ENCODE results near the gene OSBP2. TPM values are rescaled to one million over a fixed set of nuclear protein-coding genes. Genes with fewer than 3 reads are reported as not detected.
"Not testable (repeated sequence)": the region's sequence is repeated elsewhere in the genome, so short reads cannot be mapped to it uniquely, and the experiment has no call there.

Gene OSBP2
- polyA plus RNA-seq, 3 donors from 2014 or later, result 0.19 to 2.4 (median 0.35) TPM

DNA sequence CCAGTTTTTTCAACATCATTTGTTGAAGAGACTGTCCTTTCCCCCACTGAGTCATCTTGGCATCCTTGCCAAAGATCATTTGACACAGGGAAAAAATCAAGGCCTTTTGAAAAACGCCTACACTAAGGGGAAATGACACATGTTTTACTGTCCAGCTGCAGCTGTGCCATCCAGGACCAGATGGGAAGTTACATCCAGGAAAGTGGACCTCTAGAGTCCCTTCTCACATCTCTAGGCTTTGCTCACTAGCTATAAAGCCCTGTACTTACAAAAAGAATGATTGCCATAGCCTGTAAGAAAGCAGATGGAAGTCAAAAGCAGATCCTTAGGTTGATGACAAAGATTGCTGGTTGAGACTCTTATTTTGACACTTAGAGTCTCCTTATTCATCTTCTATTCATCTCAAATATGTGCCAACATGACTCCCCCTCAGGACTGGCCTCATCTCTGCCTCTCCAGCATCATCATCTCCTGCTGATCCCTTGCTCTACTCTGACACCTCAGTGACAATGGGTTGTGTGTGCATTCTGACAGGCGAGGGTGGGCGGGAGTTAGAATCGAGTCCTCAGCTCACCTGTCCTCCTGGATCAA, 22.8 kb downstream of the OSBP2 start:
- no peak for DNase-seq
- Mint-ChIP-seq H3K9me3 (no peaks in the 10 kb centered on the region), H3K4me1 (no peaks in the 10 kb centered on the region), H3K4me3 (no peak overlapping the region), H3K36me3 (no peaks in the 10 kb centered on the region), H3K27ac (no peak overlapping the region), H3K27me3 (ENCODE audit: low read depth in 3 of 3) (peaks cover 0 to 1% (median 0%) of the 10 kb centered on the region in 3 donors)

GRCh38 chr22:30717952-30718351, 23.3 kb downstream of the OSBP2 start:
- no peaks in the 10 kb centered on the region for H3K4me1 Mint-ChIP-seq
- H3K27ac Mint-ChIP-seq, result no peak overlapping the region
- H3K9me3 Mint-ChIP-seq, result no peaks in the 10 kb centered on the region
- H3K36me3 Mint-ChIP-seq, result no peaks in the 10 kb centered on the region
- DNase-seq, result no peak
- peaks cover 0 to 2% (median 1%) of the 10 kb centered on the region in 3 donors for H3K27me3 Mint-ChIP-seq (ENCODE audit: low read depth in 3 of 3)
- no peak overlapping the region for H3K4me3 Mint-ChIP-seq

GRCh38 chr22:30718491-30718890, 23.8 kb downstream of the OSBP2 start:
- H3K36me3 Mint-ChIP-seq, result no peaks in the 10 kb centered on the region
- no peak overlapping the region for H3K27ac Mint-ChIP-seq
- no peaks in the 10 kb centered on the region for H3K9me3 Mint-ChIP-seq
- no peaks in the 10 kb centered on the region for H3K4me1 Mint-ChIP-seq
- H3K4me3 Mint-ChIP-seq, result no peak overlapping the region
- H3K27me3 Mint-ChIP-seq (ENCODE audit: low read depth in 3 of 3), result peaks cover 0 to 2% (median 1%) of the 10 kb centered on the region in 3 donors
- no peak for DNase-seq

- Mint-ChIP-seq H3K27ac (no peak overlapping the region), H3K9me3 (no peaks in the 10 kb centered on the region), H3K36me3 (no peaks in the 10 kb centered on the region), H3K4me3 (no peak overlapping the region), H3K4me1 (no peaks in the 10 kb centered on the region), H3K27me3 (ENCODE audit: low read depth in 3 of 3) (peaks cover 0 to 2% (median 1%) of the 10 kb centered on the region in 3 donors)
- DNase-seq, result no peak
These were observed 24.3 kb downstream of the OSBP2 start for GRCh38 chr22:30718938-30719337.

GRCh38 chr22:30720263-30720837, 25.7 kb downstream of the OSBP2 start:
- H3K4me1 Mint-ChIP-seq, result no peaks in the 10 kb centered on the region
- no peak overlapping the region for H3K4me3 Mint-ChIP-seq
- peaks cover 0 to 2% (median 1%) of the 10 kb centered on the region in 3 donors for H3K27me3 Mint-ChIP-seq (ENCODE audit: low read depth in 3 of 3)
- no peaks in the 10 kb centered on the region for H3K36me3 Mint-ChIP-seq
- no peak overlapping the region for H3K27ac Mint-ChIP-seq
- DNase-seq, result no peak
- H3K9me3 Mint-ChIP-seq, result no peaks in the 10 kb centered on the region

DNA sequence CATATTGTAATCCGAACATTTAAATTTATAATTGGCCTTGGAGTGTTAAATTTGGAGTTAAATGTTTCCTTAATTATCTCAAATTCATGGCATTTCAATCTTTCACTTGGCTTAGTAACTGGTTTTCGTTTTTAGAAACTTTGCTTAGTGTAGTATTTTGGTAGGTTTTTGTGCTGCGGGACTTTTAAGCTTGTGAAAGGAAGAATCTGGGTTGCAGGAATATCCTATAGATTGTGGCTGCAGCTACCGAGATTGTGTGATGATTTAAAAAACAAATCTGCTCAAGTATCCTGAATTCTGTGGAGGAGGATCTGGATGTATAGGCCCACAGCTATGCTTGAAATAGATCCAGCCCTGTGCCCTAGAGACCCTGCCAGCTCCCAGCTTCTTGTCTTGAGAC, 27.1 kb downstream of the OSBP2 start:
- DNase-seq, result no peak
- no peak overlapping the region for H3K27ac Mint-ChIP-seq
- no peak overlapping the region for H3K4me3 Mint-ChIP-seq
- H3K27me3 Mint-ChIP-seq (ENCODE audit: low read depth in 3 of 3), result peaks cover 0 to 2% (median 0%) of the 10 kb centered on the region in 3 donors
- H3K36me3 Mint-ChIP-seq, result no peaks in the 10 kb centered on the region
- no peaks in the 10 kb centered on the region for H3K4me1 Mint-ChIP-seq
- H3K9me3 Mint-ChIP-seq, result no peaks in the 10 kb centered on the region

DNA sequence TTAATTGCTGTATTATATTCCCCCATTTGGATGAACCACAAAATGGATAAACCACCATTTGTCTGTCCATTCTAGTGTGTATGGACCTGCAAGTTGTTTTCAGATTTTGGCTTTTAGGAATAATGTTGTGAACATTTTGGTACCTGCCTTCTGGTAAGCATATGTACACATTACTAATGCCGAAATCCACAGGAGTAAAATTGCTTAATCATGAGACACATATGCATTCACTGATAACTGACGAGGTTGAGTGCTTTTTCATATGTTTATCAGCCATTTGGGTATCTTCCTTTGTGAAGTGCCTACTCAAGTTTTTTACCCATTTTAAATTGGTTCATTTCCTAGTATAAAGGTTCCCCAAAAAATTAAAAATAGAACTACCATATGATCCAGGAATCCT, 34.2 kb downstream of the OSBP2 start:
- H3K9me3 Mint-ChIP-seq, result no peaks in the 10 kb centered on the region
- H3K4me3 Mint-ChIP-seq, result no peak overlapping the region
- DNase-seq, result no peak
- peaks cover 0 to 4% (median 1%) of the 10 kb centered on the region in 3 donors for H3K27me3 Mint-ChIP-seq (ENCODE audit: low read depth in 3 of 3)
- H3K4me1 Mint-ChIP-seq, result no peaks in the 10 kb centered on the region
- no peak overlapping the region for H3K27ac Mint-ChIP-seq
- H3K36me3 Mint-ChIP-seq, result no peaks in the 10 kb centered on the region

- peaks cover 0 to 2% (median 0%) of the 10 kb centered on the region in 6 donors for H3K9me3 Mint-ChIP-seq
- no peaks in the 10 kb centered on the region for H3K36me3 Mint-ChIP-seq
- H3K4me3 Mint-ChIP-seq, result no peak overlapping the region
- no peak for DNase-seq
- no peak overlapping the region for H3K27ac Mint-ChIP-seq
- H3K27me3 Mint-ChIP-seq (ENCODE audit: low read depth in 3 of 3), result peaks cover 0 to 4% (median 1%) of the 10 kb centered on the region in 3 donors
- H3K4me1 Mint-ChIP-seq, result no peaks in the 10 kb centered on the region
These were observed 37.0 kb downstream of the OSBP2 start for GRCh38 chr22:30731658-30732057.

GRCh38 chr22:30732426-30732825, 37.8 kb downstream of the OSBP2 start:
- DNase-seq, result no peak
- H3K9me3 Mint-ChIP-seq, result peaks cover 0 to 2% (median 0%) of the 10 kb centered on the region in 6 donors
- no peaks in the 10 kb centered on the region for H3K4me1 Mint-ChIP-seq
- H3K36me3 Mint-ChIP-seq, result no peaks in the 10 kb centered on the region
- H3K4me3 Mint-ChIP-seq, result no peak overlapping the region
- peaks cover under 1 to 2% (median 1%) of the 10 kb centered on the region in 3 donors for H3K27me3 Mint-ChIP-seq (ENCODE audit: low read depth in 3 of 3)
- H3K27ac Mint-ChIP-seq, result no peak overlapping the region

GRCh38 chr22:30733181-30733631, 38.5 kb downstream of the OSBP2 start:
- H3K4me3 Mint-ChIP-seq, result no peak overlapping the region
- no peak for DNase-seq
- no peak overlapping the region for H3K27ac Mint-ChIP-seq
- peaks cover 1 to 2% (median 2%) of the 10 kb centered on the region in 3 donors for H3K27me3 Mint-ChIP-seq (ENCODE audit: low read depth in 3 of 3)
- no peaks in the 10 kb centered on the region for H3K4me1 Mint-ChIP-seq
- no peaks in the 10 kb centered on the region for H3K36me3 Mint-ChIP-seq
- H3K9me3 Mint-ChIP-seq, result peaks cover 0 to 2% (median 0%) of the 10 kb centered on the region in 6 donors

DNA sequence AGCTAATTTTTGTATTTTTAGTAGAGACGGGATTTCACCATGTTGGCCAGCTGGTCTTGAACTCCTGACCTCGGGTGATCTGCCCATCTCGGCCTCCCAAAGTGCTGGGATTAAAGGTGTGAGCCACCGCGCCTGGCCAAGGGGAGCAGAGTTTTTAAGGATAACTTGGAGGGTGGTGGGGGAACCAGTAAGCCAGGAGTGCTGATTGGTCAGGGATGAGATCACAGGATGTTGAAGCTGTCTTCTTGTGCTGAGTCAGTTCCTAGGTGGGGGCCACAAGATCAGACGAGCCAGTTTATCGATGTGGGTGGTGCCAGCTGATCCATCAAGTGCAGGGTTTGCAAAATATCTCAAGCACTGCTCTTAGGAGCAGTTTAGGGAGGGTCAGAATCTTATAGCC, 45.3 kb downstream of the OSBP2 start:
- H3K9me3 Mint-ChIP-seq; H3K36me3 Mint-ChIP-seq; H3K4me3 Mint-ChIP-seq; DNase-seq; H3K4me1 Mint-ChIP-seq; H3K27ac Mint-ChIP-seq; H3K27me3 Mint-ChIP-seq (ENCODE audit: low read depth in 3 of 3): not testable (repeated sequence)

DNA sequence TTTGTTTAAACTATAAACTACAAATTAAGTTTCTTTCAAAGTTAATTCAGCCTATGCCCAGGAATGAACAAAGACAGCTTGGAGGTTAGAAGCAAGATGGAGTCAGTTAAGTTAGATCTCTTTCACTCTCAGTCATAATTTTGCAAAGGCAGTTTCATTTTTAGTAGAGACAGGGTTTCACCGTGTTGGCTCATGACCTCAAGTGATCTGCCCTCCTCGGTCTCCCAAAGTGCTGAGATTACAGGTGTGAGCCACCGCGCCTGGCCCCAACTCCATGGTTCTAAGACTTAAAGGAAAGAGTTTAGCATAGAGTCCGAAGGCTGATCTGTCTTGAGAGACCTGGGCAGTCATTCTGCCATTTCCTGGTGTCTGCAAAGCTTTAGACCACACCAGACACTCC, 45.8 kb downstream of the OSBP2 start:
- DNase-seq; H3K36me3 Mint-ChIP-seq; H3K27ac Mint-ChIP-seq; H3K27me3 Mint-ChIP-seq (ENCODE audit: low read depth in 3 of 3); H3K9me3 Mint-ChIP-seq; H3K4me1 Mint-ChIP-seq: not testable (repeated sequence)
- peak overlapping the region in 1 of 5 donors; percentile 45 for H3K4me3 Mint-ChIP-seq

DNA sequence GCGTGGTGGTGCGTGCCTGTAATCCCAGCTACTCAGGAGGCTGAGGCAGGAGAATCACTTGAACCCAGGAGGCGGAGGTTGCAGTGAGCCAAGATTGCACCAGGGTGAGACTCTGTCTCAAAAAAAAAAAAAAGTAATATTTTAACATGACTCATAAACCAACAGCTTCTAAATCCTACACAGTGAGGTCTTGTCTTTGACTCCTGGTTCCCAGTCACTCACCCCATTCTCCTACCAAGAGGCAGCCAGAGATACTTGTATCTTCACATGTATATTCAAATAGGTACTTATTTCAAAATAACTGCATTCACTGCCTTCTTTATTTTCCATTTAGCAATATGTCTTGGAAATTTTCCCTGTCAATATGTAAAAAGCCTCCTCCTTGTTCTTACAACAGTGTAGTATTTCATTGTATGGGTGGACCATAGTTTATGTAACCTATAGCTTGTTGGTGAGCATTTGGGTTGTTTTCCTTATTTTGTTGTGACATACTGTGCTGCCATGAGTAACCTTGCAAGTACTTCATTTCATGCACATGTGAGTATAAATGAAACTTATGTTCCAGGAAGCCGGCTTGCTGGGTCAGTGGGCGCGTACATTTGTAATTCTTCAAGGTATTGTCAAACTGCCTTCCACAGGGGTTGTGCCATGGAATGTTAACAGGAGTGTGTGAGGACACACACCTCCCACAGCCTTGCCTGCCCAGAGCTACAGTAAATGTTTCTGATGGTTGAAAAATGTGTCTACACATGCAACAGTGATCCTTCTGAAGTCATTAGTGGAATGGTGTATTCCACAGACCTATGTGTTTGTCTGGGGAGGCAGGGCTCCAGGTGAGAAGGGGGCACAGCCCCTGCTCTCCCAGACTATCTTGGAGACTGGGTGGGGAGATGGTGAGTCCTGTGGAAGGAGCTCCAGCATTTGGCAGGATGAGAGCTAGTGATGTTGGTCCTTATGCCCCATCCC, 47.9 kb downstream of the OSBP2 start:
- Mint-ChIP-seq H3K4me1 (no peaks in the 10 kb centered on the region), H3K9me3 (peaks cover 0 to under 1% (median 0%) of the 10 kb centered on the region in 6 donors), H3K4me3 (no peak overlapping the region), H3K36me3 (no peaks in the 10 kb centered on the region), H3K27ac (no peak overlapping the region), H3K27me3 (ENCODE audit: low read depth in 3 of 3) (peaks cover 3 to 4% (median 3%) of the 10 kb centered on the region in 3 donors)
- DNase-seq, result no peak

Measured in immature natural killer cell (primary cell).